GM23248 (cell line): ENCODE results near the gene ZNF563. TPM values are rescaled to one million over a fixed set of nuclear protein-coding genes. Genes with fewer than 3 reads are reported as not detected.

Experiments
- DNase-seq: peaks from one replicate; pipeline ENCODE4 v3.0.0-alpha.2; 2015
- H2AFZ ChIP-seq: fragments of 200-600 bp; sonication (generic); 2 replicates; pipeline ENCODE4 v1.6.1; 2016; ENCODE audit warnings: antibody characterized with exemption
- H3F3A ChIP-seq: fragments of 200-600 bp; sonication (generic); 2 replicates; pipeline ENCODE4 v1.6.1; 2016; ENCODE audit warnings: mild to moderate bottlenecking, antibody characterized with exemption, mixed run types; ENCODE audit not compliant: insufficient read depth
- H3K27ac ChIP-seq: fragments of 200-600 bp; sonication (generic); 2 replicates; pipeline ENCODE4 v1.5.1; 2016; ENCODE audit warnings: mild to moderate bottlenecking
- H3K27me3 ChIP-seq: fragments of 200-600 bp; sonication (generic); replicated peaks from 2 replicates; pipeline ENCODE4 v1.6.1; 2016; ENCODE audit warnings: mild to moderate bottlenecking; ENCODE audit not compliant: insufficient read depth
- H3K36me3 ChIP-seq: fragments of 200-600 bp; sonication (generic); 2 replicates; pipeline ENCODE4 v1.6.1; 2016; ENCODE audit warnings: low read depth, mild to moderate bottlenecking
- H3K4me1 ChIP-seq: fragments of 200-600 bp; sonication (generic); 2 replicates; pipeline ENCODE4 v1.6.1; 2016; ENCODE audit warnings: mild to moderate bottlenecking; ENCODE audit not compliant: insufficient read depth
- H3K4me2 ChIP-seq: fragments of 200-600 bp; sonication (generic); one replicate; pipeline ENCODE4 v1.6.1; 2016; ENCODE audit warnings: mild to moderate bottlenecking; ENCODE audit not compliant: unreplicated experiment
- H3K4me3 ChIP-seq: fragments of 200-600 bp; sonication (generic); 2 replicates; pipeline ENCODE4 v1.5.1; 2016; ENCODE audit warnings: mild to moderate bottlenecking
- H3K79me2 ChIP-seq: fragments of 200-600 bp; sonication (generic); 2 replicates; pipeline ENCODE4 v1.6.1; 2016; ENCODE audit warnings: mild to moderate bottlenecking; ENCODE audit not compliant: insufficient read depth
- H3K9ac ChIP-seq: fragments of 200-600 bp; sonication (generic); 2 replicates; pipeline ENCODE4 v1.6.1; 2016; ENCODE audit warnings: mild to moderate bottlenecking
- H3K9me2 ChIP-seq: fragments of 200-600 bp; sonication (generic); 2 replicates; pipeline ENCODE4 v1.6.1; 2016; ENCODE audit warnings: mixed run types, mild to moderate bottlenecking, moderate library complexity; ENCODE audit not compliant: insufficient read depth
- H3K9me3 ChIP-seq: fragments of 200-600 bp; sonication (generic); one replicate; pipeline ENCODE4 v1.6.1; 2017; ENCODE audit warnings: low read depth
- H4K20me1 ChIP-seq: fragments of 200-600 bp; sonication (generic); 2 replicates; pipeline ENCODE4 v1.6.0; 2016; ENCODE audit not compliant: insufficient read depth
- EZH2 ChIP-seq: fragments of 200-600 bp; sonication (generic); IDR thresholded peaks from 2 replicates; pipeline ENCODE4 v1.6.1; 2018; ENCODE audit warnings: antibody characterized with exemption, mild to moderate bottlenecking; ENCODE audit not compliant: insufficient read depth, poor library complexity, severe bottlenecking
- EZH2phosphoT487 ChIP-seq: fragments of 200-600 bp; sonication (generic); IDR thresholded peaks from 2 replicates; pipeline ENCODE4 v1.6.1; 2018; ENCODE audit warnings: antibody characterized with exemption, moderate library complexity, mild to moderate bottlenecking, low read depth; ENCODE audit not compliant: insufficient read depth
- WGBS, 2 experiments: methylation state at CpG; one replicate each; pipeline ENCODE4 v1.1.6; 2015 to 2017; ENCODE audit warnings: low lambda C conversion rate in 2 of 2, low coverage in 1 of 2; ENCODE audit errors: missing lambda C conversion rate in 2 of 2; 5-methylcytosine and 5-hydroxymethylcytosine counted together
- in situ Hi-C: fragments of 300-500 bp; cut with MboI; formaldehyde crosslinking; loops from 2 replicates; pipeline ENCODE4 v1.15.0; 2020
- polyA plus RNA-seq: library from polyadenylated mRNA; unstranded; fragments of >200 nt; fragmentation: Nextera tagmentation; extraction: Ambion mirVana; gene quantifications from 2 replicates; pipeline ENCODE4 v1.2.1, GENCODE V29; 2016
- total RNA-seq: library from RNA; depleted of rRNA; stranded (reverse); fragments of >200 nt; shearing (Covaris generic); gene quantifications from 2 replicates; pipeline ENCODE4 v1.2.3, GENCODE V29; 2014

ZNF563 gene
- total and polyA plus RNA-seq, 2 experiments from 2014 or later: 1.8 to 2.6 TPM

DNA sequence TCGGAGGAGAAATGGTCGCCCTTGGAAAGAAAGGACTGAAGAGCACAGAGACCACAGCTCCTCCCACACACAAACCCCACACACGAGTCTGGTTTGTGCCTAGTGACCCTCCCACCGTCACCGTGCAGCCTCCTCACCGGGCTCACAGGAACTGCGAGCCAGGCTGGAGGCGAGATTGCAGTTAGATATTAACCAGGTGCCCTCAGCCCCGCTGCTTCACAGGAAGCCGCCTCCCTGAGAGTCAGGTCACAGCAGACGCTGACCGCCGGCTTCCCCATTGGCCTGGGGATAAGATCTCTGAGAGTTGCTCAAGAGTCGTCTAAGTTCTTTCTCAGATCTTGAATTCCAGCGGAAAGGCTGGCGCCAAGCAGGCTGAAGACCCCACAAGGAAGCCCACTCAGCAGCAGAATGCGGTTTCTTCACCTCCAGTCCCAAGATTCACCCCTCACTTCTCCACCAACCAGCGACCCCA is 39.6 kb downstream of the ZNF563 start:
- no peak for TF ChIP-seq EZH2phosphoT487
- Histone ChIP-seq H3K27ac (peak overlapping the region; percentile 93), H3K4me1 (peaks cover 15% of the 10 kb centered on the region), H3F3A (peaks cover 15% of the 10 kb centered on the region), H3K27me3 (no peaks in the 10 kb centered on the region), H3K9ac (peak overlapping the region; percentile 98), H3K4me3 (peak overlapping the region; percentile 89), H3K36me3 (no peaks in the 10 kb centered on the region), H2AFZ (peak overlapping the region; percentile 82), H4K20me1 (no peaks in the 10 kb centered on the region), H3K9me2 (no peaks in the 10 kb centered on the region), H3K79me2 (peaks cover 54% of the 10 kb centered on the region), H3K4me2 (peak overlapping the region; percentile 86), H3K9me3 (no peaks in the 10 kb centered on the region)
- in situ Hi-C loops: no loop called here
- WGBS, 2 experiments: 1% methylated on average over 17 to 18 of the region's 18 CpGs
- peak; percentile 84 for DNase-seq

DNA sequence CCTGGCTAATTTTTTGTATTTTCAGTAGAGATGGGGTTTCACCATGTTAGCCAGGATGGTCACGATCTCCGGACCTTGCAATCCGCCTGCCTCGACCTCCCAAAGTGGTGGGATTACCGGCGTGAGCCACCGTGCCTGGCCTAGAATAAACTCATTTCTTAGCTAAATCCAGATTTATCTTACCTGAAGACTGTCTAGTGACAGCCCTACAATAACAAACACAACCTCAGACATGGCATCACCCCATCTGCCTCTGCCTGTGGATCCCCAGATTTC is 43.7 kb downstream of the ZNF563 start:
- Histone ChIP-seq H3K79me2 (peaks cover 94% of the 10 kb centered on the region), H3K9ac (peak overlapping the region; percentile 75; the same call in 1 of the 2 replicates), H3K4me1 (peaks cover 23% of the 10 kb centered on the region), H3K4me2 (peak overlapping the region; percentile 77), H3K36me3 (no peaks in the 10 kb centered on the region), H3K9me2 (no peaks in the 10 kb centered on the region), H3K27ac (peak overlapping the region; percentile 92), H2AFZ (peak overlapping the region; percentile 73; the same call in 1 of the 2 replicates), H3F3A (peaks cover 16% of the 10 kb centered on the region), H4K20me1 (no peaks in the 10 kb centered on the region), H3K27me3 (no peaks in the 10 kb centered on the region), H3K4me3 (peak overlapping the region; percentile 59; the same call in 1 of the 2 replicates), H3K9me3 (no peaks in the 10 kb centered on the region)
- TF ChIP-seq EZH2 (no peak), EZH2phosphoT487 (no peak)
- WGBS, 2 experiments: 92 to 98% methylated on average over 7 of the region's 7 CpGs
- in situ Hi-C loops: no loop called here
- no peak for DNase-seq

DNA sequence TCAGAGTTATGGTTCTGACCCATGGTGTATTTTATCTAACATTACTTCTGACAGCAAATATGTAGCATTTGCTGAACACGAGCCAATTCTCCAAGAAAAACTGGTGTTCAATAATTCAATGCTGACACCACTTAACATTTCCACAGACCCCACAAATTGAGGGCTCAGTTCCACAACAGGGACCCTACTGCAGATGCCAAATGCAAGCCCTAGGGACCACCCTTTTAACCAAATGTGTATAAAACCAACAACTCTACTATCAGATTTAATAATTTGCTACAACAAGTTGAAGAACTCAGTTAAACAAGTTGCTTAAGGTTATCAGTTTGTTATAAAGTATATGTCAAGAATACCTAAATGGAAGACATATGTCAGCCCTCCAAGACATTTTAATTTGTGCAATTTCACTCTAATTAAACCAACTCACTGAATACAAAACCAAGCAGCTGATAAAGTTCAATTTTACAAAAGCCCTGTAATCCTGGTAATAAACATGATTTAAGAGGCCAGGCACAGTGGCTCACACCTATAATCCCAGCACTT is 45.4 kb downstream of the ZNF563 start:
- Histone ChIP-seq H3K4me3 (no peak overlapping the region), H3K27me3 (no peaks in the 10 kb centered on the region), H3K27ac (peak overlapping the region; percentile 92), H3K4me1 (peaks cover 20% of the 10 kb centered on the region), H2AFZ (no peak overlapping the region), H3K79me2 (peaks cover 95% of the 10 kb centered on the region), H3K9ac (no peak overlapping the region), H3F3A (peaks cover 12% of the 10 kb centered on the region; the same call in 1 of the 2 replicates), H4K20me1 (no peaks in the 10 kb centered on the region), H3K4me2 (no peak overlapping the region), H3K9me2 (no peaks in the 10 kb centered on the region), H3K9me3 (no peaks in the 10 kb centered on the region), H3K36me3 (0 out of 2 replicates have a peak, but pooled peaks cover 3% of the 10 kb centered on the region)
- TF ChIP-seq EZH2: no peak
- TF ChIP-seq EZH2phosphoT487: no peak
- 88 to 100% methylated on average over 1 of the region's 1 CpG for WGBS, 2 experiments
- in situ Hi-C loops: no loop called here
- no peak for DNase-seq

DNA sequence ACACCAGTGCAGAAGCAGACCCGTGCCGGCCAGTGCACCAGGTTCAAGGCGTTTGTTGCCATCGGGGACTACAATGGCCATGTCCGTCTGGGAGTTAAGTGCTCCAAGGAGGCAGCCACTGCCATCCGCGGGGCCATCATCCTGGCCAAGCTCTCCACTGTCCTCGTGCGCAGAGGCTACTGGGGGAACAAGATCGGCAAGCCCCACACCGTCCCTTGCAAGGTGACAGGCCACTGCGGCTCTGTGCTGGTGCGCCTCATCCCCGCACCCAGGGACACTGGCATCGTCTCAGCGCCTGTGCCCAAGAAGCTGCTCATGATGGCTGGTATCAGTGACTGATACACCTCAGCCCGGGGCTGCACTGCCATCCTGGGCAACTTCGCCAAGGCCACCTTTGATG is 48.8 kb downstream of the ZNF563 start:
- peaks cover 7% of the 10 kb centered on the region; the same call in 1 of the 2 replicates for H3F3A ChIP-seq
- H3K4me1 ChIP-seq: peaks cover 15% of the 10 kb centered on the region
- no peaks in the 10 kb centered on the region for H3K27me3 ChIP-seq
- no peak overlapping the region for H3K27ac ChIP-seq
- H3K9me3 ChIP-seq: no peaks in the 10 kb centered on the region
- H4K20me1 ChIP-seq: no peaks in the 10 kb centered on the region
- no peak overlapping the region for H3K4me2 ChIP-seq
- WGBS, 2 experiments: 98% methylated on average over 18 of the region's 18 CpGs
- DNase-seq: no peak
- in situ Hi-C loops: no loop called here
- no peaks in the 10 kb centered on the region for H3K9me2 ChIP-seq
- 0 out of 2 replicates have a peak, but pooled peaks cover 4% of the 10 kb centered on the region for H3K36me3 ChIP-seq
- no peak overlapping the region for H3K4me3 ChIP-seq
- TF ChIP-seq EZH2phosphoT487: no peak
- no peak overlapping the region for H2AFZ ChIP-seq
- H3K9ac ChIP-seq: no peak overlapping the region
- H3K79me2 ChIP-seq: peaks cover 95% of the 10 kb centered on the region
